IMR-90 (cell line): ENCODE results near the gene TGDS. TPM values are rescaled to one million over a fixed set of nuclear protein-coding genes. Genes with fewer than 3 reads are reported as not detected.

Experiments used
- ATAC-seq: fragments of 200-7000 bp; cut with Tn5 transposase; 2 replicates; pipeline ENCODE4 v1.9.1; 2020; ENCODE audit warnings: low read depth, mild to moderate bottlenecking, moderate library complexity
- BruUV-seq: library from RNA; stranded (reverse); fragments of 400-500 nt; replicated peaks from 2 replicates; lab custom pipeline; 2021; lab: Mats Ljungman, UMichigan
- CTCF ChIA-PET: fragments of 300-600 bp; formaldehyde crosslinking; extraction: SDS; loops from one replicate; lab custom pipeline; 2021; ENCODE audit warnings: antibody characterized with exemption; lab: Yijun Ruan, JAX
- POLR2A ChIA-PET: fragments of 300-600 bp; sonication (Branson Sonifier 250); formaldehyde crosslinking; loops from one replicate; lab custom pipeline; 2022; ENCODE audit warnings: antibody characterized with exemption; ENCODE audit not compliant: unreplicated experiment; lab: Charles Lee
- DNase-seq: peaks from one replicate; pipeline ENCODE4 v3.0.0; 2013
- H2AFZ ChIP-seq: replicated peaks from 2 replicates; pipeline ENCODE3; 2013; ENCODE audit warnings: low read length, mild to moderate bottlenecking; ENCODE audit not compliant: poor library complexity
- H2AK5ac ChIP-seq: 2 replicates; pipeline ENCODE4 v1.6.1; 2013; ENCODE audit warnings: low read depth, low read length, inconsistent platforms
- H2AK9ac ChIP-seq: replicated peaks from 2 replicates; pipeline ENCODE3; 2013; ENCODE audit warnings: mild to moderate bottlenecking, low read depth, low read length, moderate library complexity; ENCODE audit not compliant: poor library complexity
- H2BK120ac ChIP-seq: 2 replicates; pipeline ENCODE4 v1.6.1; 2013; ENCODE audit warnings: low read depth, low read length, inconsistent platforms
- H2BK15ac ChIP-seq: 3 replicates; pipeline ENCODE4 v1.6.1; 2013; ENCODE audit warnings: low read depth, low read length, inconsistent platforms
- H2BK20ac ChIP-seq: 2 replicates; pipeline ENCODE4 v1.6.1; 2013; ENCODE audit warnings: low read depth, mild to moderate bottlenecking, inconsistent platforms, low read length, moderate library complexity
- H2BK5ac ChIP-seq: 2 replicates; pipeline ENCODE4 v1.6.1; 2013; ENCODE audit warnings: mild to moderate bottlenecking, low read depth, low read length, inconsistent platforms; ENCODE audit not compliant: poor library complexity, severe bottlenecking
- H3K14ac ChIP-seq: replicated peaks from 2 replicates; pipeline ENCODE4 v1.6.1; 2013; ENCODE audit warnings: low read depth, low read length, inconsistent platforms
- H3K18ac ChIP-seq: 2 replicates; pipeline ENCODE4 v1.6.1; 2013; ENCODE audit warnings: low read depth, low read length, control low read depth
- H3K23ac ChIP-seq: 2 replicates; pipeline ENCODE4 v1.6.1; 2013; ENCODE audit warnings: low read depth, low read length, inconsistent platforms
- H3K27ac ChIP-seq: 2 replicates; pipeline ENCODE4 v1.5.1; 2013; ENCODE audit warnings: mild to moderate bottlenecking, control low read depth, low read length; ENCODE audit not compliant: insufficient read depth
- H3K27me3 ChIP-seq: 2 replicates; pipeline ENCODE4 v1.6.1; 2013; ENCODE audit warnings: low read length; ENCODE audit not compliant: control insufficient read depth, insufficient read depth
- H3K36me3 ChIP-seq: 2 replicates; pipeline ENCODE4 v1.6.1; 2013; ENCODE audit warnings: low read length, mixed read lengths; ENCODE audit not compliant: control insufficient read depth, insufficient read depth
- H3K4ac ChIP-seq: 2 replicates; pipeline ENCODE4 v1.6.1; 2013; ENCODE audit warnings: low read depth, low read length, inconsistent platforms
- H3K4me1 ChIP-seq: 2 replicates; pipeline ENCODE4 v1.6.1; 2013; ENCODE audit warnings: low read length, mixed read lengths; ENCODE audit not compliant: control insufficient read depth, insufficient read depth
- H3K4me2 ChIP-seq: 2 replicates; pipeline ENCODE4 v1.6.1; 2013; ENCODE audit warnings: low read depth, mild to moderate bottlenecking, control low read depth, low read length, moderate library complexity
- H3K4me3 ChIP-seq: 2 replicates; pipeline ENCODE4 v1.5.1; 2013; ENCODE audit warnings: low read depth, mild to moderate bottlenecking, control low read depth, low read length, moderate library complexity; ENCODE audit not compliant: insufficient read depth
- H3K56ac ChIP-seq: 2 replicates; pipeline ENCODE4 v1.6.1; 2013; ENCODE audit warnings: low read length, inconsistent platforms; ENCODE audit not compliant: insufficient read depth; ENCODE audit errors: extremely low read depth
- H3K79me1 ChIP-seq, 2 experiments: 2 replicates each; pipeline ENCODE4 v1.6.1; 2013; ENCODE audit warnings: low read length in 2 of 2, inconsistent platforms in 1 of 2, low read depth in 1 of 2
- H3K9ac ChIP-seq: 2 replicates; pipeline ENCODE4 v1.6.1; 2013; ENCODE audit warnings: low read depth, low read length, control low read depth
- H3K9me1 ChIP-seq: 2 replicates; pipeline ENCODE4 v1.6.1; 2013; ENCODE audit warnings: low read length, inconsistent platforms; ENCODE audit not compliant: insufficient read depth
- H3K9me3 ChIP-seq: 2 replicates; pipeline ENCODE4 v1.6.1; 2013; ENCODE audit warnings: low read length; ENCODE audit not compliant: control insufficient read depth, insufficient read depth
- H4K20me1 ChIP-seq: 2 replicates; pipeline ENCODE4 v1.6.1; 2013; ENCODE audit warnings: low read length, inconsistent platforms; ENCODE audit not compliant: insufficient read depth
- H4K5ac ChIP-seq: 2 replicates; pipeline ENCODE4 v1.6.1; 2013; ENCODE audit warnings: mild to moderate bottlenecking, low read depth, low read length, control low read depth
- H4K8ac ChIP-seq, 2 experiments: 2 replicates each; pipeline ENCODE4 v1.6.1; 2013; ENCODE audit warnings: low read depth in 2 of 2, low read length in 2 of 2, control low read depth in 1 of 2, inconsistent platforms in 1 of 2
- H4K91ac ChIP-seq: 2 replicates; pipeline ENCODE4 v1.6.1; 2013; ENCODE audit warnings: low read depth, low read length, inconsistent platforms; ENCODE audit not compliant: insufficient read depth
- BHLHE40 ChIP-seq: fragments of 150-350 bp; IDR thresholded peaks from 2 replicates; pipeline ENCODE4 v1.6.1; 2016; ENCODE audit warnings: mild to moderate bottlenecking, low read depth, low read length
- CEBPB ChIP-seq: IDR thresholded peaks from 2 replicates; pipeline ENCODE4 v1.6.1; 2012; ENCODE audit warnings: low read depth, low read length, improper control_type of control experiment
- CHD1 ChIP-seq: IDR thresholded peaks from 2 replicates; pipeline ENCODE4 v1.6.1; 2012; ENCODE audit warnings: low read depth, low read length, improper control_type of control experiment
- CTCF ChIP-seq: conservative IDR thresholded peaks from 2 replicates; pipeline ENCODE4 v1.5.1; 2012; ENCODE audit warnings: mild to moderate bottlenecking, low read depth, low read length, improper control_type of control experiment
- FOS ChIP-seq: fragments of 150-350 bp; IDR thresholded peaks from 2 replicates; pipeline ENCODE4 v1.6.1; 2016; ENCODE audit warnings: low read depth, low read length
- MAFK ChIP-seq: IDR thresholded peaks from 2 replicates; pipeline ENCODE4 v1.6.1; 2012; ENCODE audit warnings: low read depth, low read length, improper control_type of control experiment
- MAZ ChIP-seq: IDR thresholded peaks from 2 replicates; pipeline ENCODE4 v1.6.1; 2012; ENCODE audit warnings: low read depth, mild to moderate bottlenecking, low read length, improper control_type of control experiment, moderate library complexity, borderline replicate concordance
- MXI1 ChIP-seq: IDR thresholded peaks from 2 replicates; pipeline ENCODE4 v1.6.1; 2012; ENCODE audit warnings: low read depth, mild to moderate bottlenecking, low read length, moderate library complexity, borderline replicate concordance
- NFE2L2 ChIP-seq: fragments of 150-350 bp; IDR thresholded peaks from 2 replicates; pipeline ENCODE4 v1.6.1; 2016; ENCODE audit warnings: low read depth, mild to moderate bottlenecking, low read length
- POLR2A ChIP-seq: IDR thresholded peaks from 2 replicates; pipeline ENCODE4 v1.6.1; 2012; ENCODE audit warnings: mild to moderate bottlenecking, low read depth, low read length
- RFX5 ChIP-seq: IDR thresholded peaks from 2 replicates; pipeline ENCODE4 v1.8.0; 2012; ENCODE audit warnings: low read depth, mild to moderate bottlenecking, low read length, moderate library complexity
- WGBS, 2 experiments: methylation state at CpG; one replicate each; pipeline versions ENCODE4 v1.1.5 to v1.1.7; 2013; ENCODE audit warnings: missing lambda C conversion rate in 2 of 2; ENCODE audit not compliant: insufficient read length in 1 of 2; ENCODE audit errors: extremely low coverage in 2 of 2; 5-methylcytosine and 5-hydroxymethylcytosine counted together
- dilution Hi-C: fragments of 300-500 bp; cut with HindIII; formaldehyde crosslinking; loops from one replicate; pipeline ENCODE4 v1.14.3; 2018; ENCODE audit warnings: low sequenced_read_pairs; ENCODE audit not compliant: unreplicated experiment
- in situ Hi-C: fragments of 300-500 bp; cut with MboI; formaldehyde crosslinking; loops from 3 replicates; pipeline ENCODE4 v1.14.3; 2019; ENCODE audit warnings: low sequenced_read_pairs, inconsistent platforms, mixed read lengths
- intact Hi-C: fragments of 100-400 bp; cut with micrococcal nuclease; formaldehyde crosslinking; loops from 2 replicates; pipeline ENCODE4 v1.10.0; 2022
- polyA plus RNA-seq, 3 experiments: library from polyadenylated mRNA; depleted of rRNA; stranded (reverse); fragments of >200 nt; gene quantifications; 2 replicates each; pipeline ENCODE4 v1.2.3, GENCODE V29; 2012; ENCODE audit warnings: low replicate concordance in 1 of 3
- total RNA-seq: library from RNA; depleted of rRNA; stranded (reverse); fragments of >200 nt; gene quantifications from 2 replicates; pipeline ENCODE4 v1.2.3, GENCODE V29; 2012
- TF ChIP-seq, protein P1 (sequence below): fragments of 150-350 bp; IDR thresholded peaks from 2 replicates; pipeline ENCODE4 v1.6.1; 2017; ENCODE audit warnings: mild to moderate bottlenecking, antibody characterized with exemption, low read length, low read depth

Gene TGDS
- total and polyA plus RNA-seq, 2 of the 4 experiments (the other 2 are of a cell fraction): 9.6 to 15.6 TPM

DNA sequence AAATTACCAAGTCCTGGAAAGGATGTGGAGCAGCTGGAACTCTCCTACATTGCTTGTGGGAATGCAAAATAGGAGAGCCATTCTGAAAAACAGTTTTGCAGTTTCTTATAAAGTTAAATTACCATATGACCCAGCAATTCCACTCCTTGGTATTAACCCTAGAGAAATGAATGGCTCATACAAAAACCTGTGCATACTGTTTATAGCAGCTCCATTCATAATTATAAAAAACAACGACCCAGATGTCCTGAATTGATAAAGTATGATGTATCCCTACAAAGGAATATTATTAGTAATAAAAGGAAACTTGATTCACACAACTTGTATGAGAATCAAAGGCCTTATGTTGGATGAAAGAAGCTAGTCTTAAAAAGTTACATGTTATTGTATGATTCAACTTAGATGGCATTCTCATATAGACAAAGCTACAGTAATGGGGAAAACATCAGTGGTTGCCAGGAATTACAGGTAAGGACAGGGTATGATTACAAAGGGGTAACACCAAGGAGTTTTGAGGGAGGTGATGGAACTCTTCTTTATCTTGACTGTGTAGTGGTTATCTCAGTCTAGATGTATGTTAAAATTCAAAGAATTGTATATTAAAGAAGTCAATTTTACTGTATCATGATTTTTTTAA, 41.1 kb upstream of the TGDS start:
- Histone ChIP-seq H4K20me1 (no peaks in the 10 kb centered on the region), H3K18ac (no peak overlapping the region), H3K9me1 (no peaks in the 10 kb centered on the region), H2BK5ac (no peak overlapping the region), H3K27me3 (no peaks in the 10 kb centered on the region), H3K27ac (no peak overlapping the region), H3K23ac (no peak overlapping the region), H3K4me2 (no peak overlapping the region), H3K9ac (no peak overlapping the region), H2BK20ac (no peak overlapping the region), H3K9me3 (no peaks in the 10 kb centered on the region), H3K4me1 (peaks cover 3% of the 10 kb centered on the region; the same call in 1 of the 2 replicates), H3K4me3 (no peak overlapping the region), H4K8ac (no peak overlapping the region), H3K36me3 (peaks cover 2% of the 10 kb centered on the region; the same call in 1 of the 2 replicates), H2AK5ac (no peak overlapping the region), H2BK15ac (no peak overlapping the region), H3K79me1 (no peaks in the 10 kb centered on the region), H2AFZ (no peak overlapping the region), H4K5ac (no peak overlapping the region), H3K56ac (no peak overlapping the region), H2BK120ac (no peak overlapping the region), H2AK9ac (no peak overlapping the region), H3K14ac (no peak overlapping the region), H4K91ac (no peak overlapping the region), H3K4ac (no peak overlapping the region)
- intact Hi-C loops: no loop called here
- POLR2A ChIA-PET: no interaction called here
- CTCF ChIA-PET: interaction anchor here (0.6 kb wide), 1 partner anchor 743 kb away, joined by 3 read pairs; no protein-coding TSS in a partner anchor
- no CpG with 5 or more reads among the region's 1 CpG for WGBS, 2 experiments
- in situ Hi-C loops: no loop called here
- no TSS peak for BruUV-seq
- no peak for TF ChIP-seq POLR2A
- no peak for TF ChIP-seq MAZ
- TF ChIP-seq CEBPB: no peak
- no peak for TF ChIP-seq CTCF
- no peak for TF ChIP-seq NFE2L2
- TF ChIP-seq MAFK: no peak
- no peak for TF ChIP-seq MXI1
- no peak for TF ChIP-seq RFX5
- TF ChIP-seq FOS: no peak
- no peak for TF ChIP-seq CHD1
- TF ChIP-seq BHLHE40: no peak
- TF ChIP-seq, protein P1, sequence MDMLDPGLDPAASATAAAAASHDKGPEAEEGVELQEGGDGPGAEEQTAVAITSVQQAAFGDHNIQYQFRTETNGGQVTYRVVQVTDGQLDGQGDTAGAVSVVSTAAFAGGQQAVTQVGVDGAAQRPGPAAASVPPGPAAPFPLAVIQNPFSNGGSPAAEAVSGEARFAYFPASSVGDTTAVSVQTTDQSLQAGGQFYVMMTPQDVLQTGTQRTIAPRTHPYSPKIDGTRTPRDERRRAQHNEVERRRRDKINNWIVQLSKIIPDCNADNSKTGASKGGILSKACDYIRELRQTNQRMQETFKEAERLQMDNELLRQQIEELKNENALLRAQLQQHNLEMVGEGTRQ: no peak
- dilution Hi-C loops: no loop called here
- no peak for ATAC-seq
- DNase-seq: no peak
